HG03378 (cell line): ENCODE measurements around the gene CHRNE.
"Not testable (repeated sequence)": the region's sequence is repeated elsewhere in the genome, so short reads cannot be mapped to it uniquely, and the experiment has no call there.

ENCODE experiments used
- ATAC-seq: cut with Tn5 transposase; IDR thresholded peaks from one replicate; pipeline ENCODE4 v1.9.1; 2021; ENCODE audit warnings: mild to moderate bottlenecking, moderate library complexity; ENCODE audit not compliant: unreplicated experiment

CHRNE gene

DNA sequence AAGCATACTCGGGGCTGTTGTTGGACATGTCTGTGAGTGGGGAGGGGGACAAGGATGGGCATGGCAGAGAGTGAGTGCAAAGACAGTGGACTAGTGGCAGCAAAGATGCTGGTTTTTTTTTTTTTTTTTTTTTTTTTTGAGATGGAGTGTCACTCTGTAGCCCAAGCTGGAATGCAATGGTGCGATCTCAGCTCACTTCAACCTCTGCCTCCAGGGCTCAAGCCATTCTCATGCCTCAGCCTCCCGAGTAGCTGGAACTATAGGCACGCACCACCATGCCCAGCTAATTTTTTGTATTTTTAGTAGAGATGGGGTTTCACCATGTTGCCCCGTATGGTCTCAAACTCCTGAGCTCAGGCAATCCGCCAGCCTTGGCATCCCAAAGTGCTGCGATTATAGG is 45.6 kb downstream of the CHRNE start:
- ATAC-seq: not testable (repeated sequence)

DNA sequence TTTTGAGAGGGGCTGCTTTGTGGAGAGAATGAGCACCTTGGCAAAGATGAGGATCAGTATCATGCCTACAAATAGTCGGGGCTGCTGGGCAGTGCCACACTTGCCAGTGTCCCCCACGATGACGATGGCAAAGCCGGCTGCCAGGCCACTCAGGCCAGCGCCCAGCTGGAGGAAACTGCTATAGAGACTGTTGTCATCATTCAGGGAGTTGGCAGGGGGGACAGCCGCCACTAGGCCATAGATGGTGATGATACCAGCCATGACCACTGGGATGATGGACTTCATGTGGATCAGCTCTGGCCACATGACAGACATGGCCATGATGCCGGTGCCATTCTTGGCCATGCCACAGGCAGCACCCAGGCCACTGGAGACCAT is 46.0 kb downstream of the CHRNE start:
- ATAC-seq: no peak

DNA sequence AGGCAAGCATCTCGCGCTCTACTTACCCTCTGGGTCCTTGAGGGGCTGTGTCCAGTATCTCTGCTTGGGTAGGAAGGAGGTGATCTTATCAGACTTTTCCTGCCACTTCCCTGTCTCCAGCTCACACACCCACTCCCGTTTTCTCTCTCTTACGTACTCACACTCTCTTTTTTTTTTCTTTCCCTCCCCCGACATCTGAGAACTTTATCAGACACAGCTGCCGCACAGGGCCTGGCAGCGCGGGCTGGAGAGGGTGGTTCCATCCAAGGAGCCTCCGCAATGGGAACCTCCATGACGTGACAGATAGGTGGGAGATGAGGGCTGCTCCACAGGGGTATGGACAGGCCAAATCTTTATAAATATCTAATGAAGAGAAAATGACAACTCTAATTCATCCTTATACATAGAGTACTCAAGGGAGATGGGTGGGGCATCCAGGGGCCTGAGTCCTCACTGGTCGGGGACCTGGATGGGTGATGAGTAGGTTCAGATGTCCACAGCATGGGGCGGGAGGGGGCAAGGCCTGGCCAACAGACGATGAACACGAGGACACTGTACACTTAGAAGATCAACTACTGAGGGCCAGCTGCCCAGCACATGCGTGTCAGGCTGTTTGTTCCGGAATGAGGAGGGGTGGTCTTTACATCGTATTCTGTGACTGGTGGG is 46.5 kb downstream of the CHRNE start:
- ATAC-seq: no peak

DNA sequence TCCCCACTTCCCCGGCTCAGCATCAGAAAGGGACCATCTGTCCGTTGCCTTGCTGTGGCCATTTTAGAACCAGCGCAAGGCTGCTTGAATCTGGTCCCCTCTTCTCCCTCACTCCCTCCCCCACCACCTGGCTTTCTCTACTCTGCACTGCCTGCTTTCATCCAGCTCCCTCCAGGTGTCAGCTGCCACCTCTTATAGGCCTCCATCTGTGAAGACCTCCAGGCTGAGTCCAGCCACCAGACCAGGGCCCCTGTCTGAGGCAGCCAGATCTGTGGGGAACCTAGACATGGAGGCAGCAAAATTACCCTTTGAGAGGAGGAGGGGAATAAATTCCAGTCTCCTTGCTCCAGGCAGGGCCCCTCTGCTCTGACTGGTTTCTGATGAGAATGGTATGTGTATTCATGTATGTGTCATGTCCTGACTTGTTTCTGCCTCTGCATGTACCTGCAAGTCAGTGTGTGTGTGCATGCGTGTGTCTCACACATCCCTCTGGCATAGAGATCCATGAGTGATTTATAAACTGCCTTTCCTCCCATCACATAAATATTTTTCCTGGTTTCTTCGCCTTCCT is 48.7 kb downstream of the CHRNE start:
- no peak for ATAC-seq

DNA sequence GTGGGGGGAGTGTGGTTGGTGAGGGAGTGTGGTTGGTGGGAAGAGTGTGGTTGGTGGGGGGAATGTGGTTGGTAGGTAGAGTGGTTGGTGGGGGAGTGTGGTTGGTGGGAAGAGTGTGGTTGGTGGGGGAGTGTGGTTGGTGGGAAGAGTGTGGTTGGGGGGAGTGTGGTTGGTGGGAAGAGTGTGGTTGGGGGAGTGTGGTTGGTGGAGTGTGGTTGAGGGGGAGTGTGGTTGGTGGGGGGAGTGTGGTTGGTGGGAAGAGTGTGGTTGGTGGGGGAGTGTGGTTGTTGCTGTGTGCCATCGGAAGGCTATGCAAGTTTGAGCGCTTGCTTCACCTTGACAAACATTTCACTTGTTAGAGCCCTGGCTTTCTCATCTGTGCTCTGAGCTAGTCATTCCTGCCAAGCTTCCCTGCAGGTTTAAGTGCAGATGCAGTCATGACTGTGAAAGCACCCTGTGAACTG is 49.7 kb downstream of the CHRNE start:
- no peak for ATAC-seq

DNA sequence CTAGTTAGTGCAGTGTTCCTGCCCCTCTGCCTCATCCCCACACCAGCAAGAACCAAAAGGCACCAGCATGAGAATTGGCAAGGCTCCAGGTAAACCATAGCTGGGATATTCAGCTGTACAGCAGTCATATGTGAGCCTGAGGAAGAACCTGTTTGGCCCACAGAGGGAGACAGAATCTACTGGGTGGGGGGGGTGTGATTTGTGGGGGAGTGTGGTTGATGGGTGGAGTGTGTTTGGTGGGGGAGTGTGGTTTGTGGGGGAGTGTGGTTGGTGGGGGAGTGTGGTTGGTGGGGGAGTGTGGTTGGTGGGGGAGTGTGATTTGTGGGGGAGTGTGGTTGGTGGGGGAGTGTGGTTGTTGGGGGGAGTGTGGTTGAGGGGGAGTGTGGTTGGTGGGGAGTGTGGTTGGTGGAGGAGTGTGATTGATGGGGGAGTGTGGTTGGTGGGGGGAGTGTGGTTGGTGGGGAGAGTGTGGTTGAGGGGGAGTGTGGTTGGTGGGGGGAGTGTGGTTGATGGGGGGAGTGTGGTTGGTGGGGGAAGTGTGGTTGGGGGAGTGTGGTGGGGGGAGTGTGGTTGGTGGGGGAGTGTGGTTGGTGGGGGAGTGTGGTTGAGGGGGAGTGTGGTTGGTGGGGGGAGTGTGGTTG is 50.2 kb downstream of the CHRNE start:
- no peak for ATAC-seq

DNA sequence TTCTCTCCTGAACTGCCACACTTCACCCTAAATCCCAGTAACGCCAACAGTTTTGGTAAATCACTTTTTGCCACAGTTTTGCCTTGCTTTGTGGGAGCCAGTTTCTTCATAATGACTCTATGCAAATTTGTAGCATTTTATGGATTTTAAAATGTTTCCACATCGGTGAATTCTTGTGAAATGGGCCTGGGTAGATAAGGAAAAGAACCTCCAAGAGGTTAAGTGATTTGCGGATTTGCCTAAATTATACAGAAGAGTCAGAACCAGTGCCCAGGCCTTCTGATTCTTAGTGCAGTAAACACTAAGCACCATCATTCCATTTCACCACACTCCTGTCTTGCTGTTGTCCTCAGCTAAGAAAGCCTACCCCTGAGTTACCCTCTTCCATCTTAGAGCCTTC is 51.8 kb downstream of the CHRNE start:
- no peak for ATAC-seq

DNA sequence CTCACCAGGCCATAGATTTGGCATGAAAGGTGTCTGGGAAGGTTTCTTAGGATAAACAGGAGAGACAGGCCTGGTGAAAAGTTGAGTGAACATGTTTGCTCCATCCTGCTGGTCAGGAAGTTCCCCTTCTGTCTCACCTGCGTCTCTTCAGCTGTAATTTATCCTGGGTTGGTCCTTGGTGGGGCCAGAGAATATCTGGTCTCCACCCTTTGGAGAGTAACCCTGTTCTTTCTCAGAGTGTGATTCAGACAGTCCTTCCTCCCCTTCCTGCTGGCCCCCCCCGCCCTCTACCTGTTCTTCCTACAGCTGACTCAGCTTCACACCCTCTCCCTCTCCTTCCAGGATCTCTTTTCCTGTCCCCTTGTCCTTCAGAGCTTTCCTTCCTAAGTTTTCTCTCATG is 52.7 kb downstream of the CHRNE start:
- ATAC-seq: no peak

DNA sequence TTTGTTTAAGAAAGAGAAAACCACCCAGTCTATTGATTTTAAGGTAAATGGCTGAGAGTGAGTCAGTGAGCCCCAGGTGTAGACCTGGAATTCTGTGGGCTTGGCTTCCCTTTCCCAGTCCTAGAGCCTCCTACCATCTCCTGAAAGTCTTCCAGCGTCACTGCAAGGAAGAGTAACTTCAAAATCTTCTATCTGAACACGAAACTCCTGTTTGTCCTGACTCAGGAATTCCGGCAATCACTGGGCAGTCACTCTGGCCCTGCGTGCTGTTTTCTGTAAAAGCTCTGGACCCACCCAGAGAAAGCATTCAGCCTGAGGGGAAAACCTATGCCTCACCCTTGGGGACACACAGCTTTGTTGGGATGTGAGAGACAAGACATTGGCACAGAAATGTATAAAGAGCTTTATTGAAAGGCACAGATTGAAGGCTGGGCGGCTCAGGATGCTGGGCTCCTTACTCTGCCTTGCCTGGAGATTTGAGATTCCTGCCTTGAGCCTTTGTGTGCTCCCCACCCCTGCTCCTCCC is 53.8 kb downstream of the CHRNE start:
- no peak for ATAC-seq
